Glutamatergic neuron (in vitro differentiated cells): Measurements from ENCODE around the gene SAMD4A. TPM values are rescaled to one million over a fixed set of nuclear protein-coding genes. Genes with fewer than 3 reads are reported as not detected.

ENCODE experiments used
- DNase-seq: peaks from one replicate; pipeline ENCODE4 v3.0.0; 2022
- H3K27ac Mint-ChIP-seq: one replicate; pipeline ENCODE4 v1.8.0; 2020; ENCODE audit warnings: mild to moderate bottlenecking, mixed read lengths, inconsistent platforms; ENCODE audit not compliant: unreplicated experiment
- H3K27me3 Mint-ChIP-seq: one replicate; pipeline ENCODE4 v1.8.0; 2020; ENCODE audit warnings: mild to moderate bottlenecking, moderate library complexity, mixed read lengths, inconsistent platforms; ENCODE audit not compliant: unreplicated experiment
- H3K36me3 Mint-ChIP-seq: one replicate; pipeline ENCODE4 v1.8.0; 2020; ENCODE audit warnings: mild to moderate bottlenecking, mixed read lengths, inconsistent platforms; ENCODE audit not compliant: unreplicated experiment
- H3K4me1 Mint-ChIP-seq: one replicate; pipeline ENCODE4 v1.8.0; 2020; ENCODE audit warnings: mild to moderate bottlenecking, low read depth, mixed read lengths, inconsistent platforms; ENCODE audit not compliant: unreplicated experiment
- H3K4me3 Mint-ChIP-seq: one replicate; pipeline ENCODE4 v1.8.0; 2020; ENCODE audit warnings: mild to moderate bottlenecking, mixed read lengths, inconsistent platforms; ENCODE audit not compliant: unreplicated experiment
- H3K9me3 Mint-ChIP-seq: one replicate; pipeline ENCODE4 v1.8.0; 2020; ENCODE audit warnings: mild to moderate bottlenecking, moderate library complexity, mixed read lengths, inconsistent platforms; ENCODE audit not compliant: unreplicated experiment
- total RNA-seq: library from RNA; stranded (reverse); fragmentation: NEBNext Ultra II Directional; extraction: Animal tissue kit (Norgen Biotek cat#: 25700); gene quantifications from one replicate; pipeline ENCODE4 v1.2.1, GENCODE V29; 2021; ENCODE audit not compliant: unreplicated experiment
- TF ChIP-seq, protein P1 (sequence below): fragments of 200-600 bp; sonication (generic); IDR thresholded peaks from one replicate; pipeline ENCODE4 v1.5.0; 2021; ENCODE audit not compliant: partially characterized antibody, unreplicated experiment

The SAMD4A gene
- total RNA-seq, 1 donor from 2014 or later = 0.56 TPM

DNA sequence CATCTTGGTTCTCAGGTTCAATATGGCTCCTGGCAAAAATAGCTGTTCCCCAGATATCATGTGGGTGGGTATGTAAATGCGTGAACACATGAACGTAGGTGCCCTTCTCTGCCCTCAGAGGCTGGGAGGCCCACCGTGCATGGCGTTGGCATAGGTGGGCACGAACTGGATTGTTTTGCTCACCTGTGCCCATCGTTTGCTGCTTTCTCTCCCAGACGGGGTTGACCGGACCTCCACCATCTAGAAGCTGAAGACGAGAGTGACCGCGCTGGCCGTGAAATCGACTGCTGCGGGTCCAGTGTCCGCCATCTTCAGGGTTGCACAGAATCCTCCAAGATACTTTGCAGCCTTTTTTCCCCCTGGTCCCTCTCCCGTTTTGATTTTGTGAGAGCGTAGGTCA lies 221.8 kb downstream of the SAMD4A start:
- Mint-ChIP-seq H3K9me3 (no peaks in the 10 kb centered on the region), H3K27me3 (peaks cover 2% of the 10 kb centered on the region), H3K36me3 (no peaks in the 10 kb centered on the region), H3K27ac (no peak overlapping the region), H3K4me3 (no peak overlapping the region), H3K4me1 (peaks cover 6% of the 10 kb centered on the region)
- DNase-seq = no peak
- TF ChIP-seq, protein P1, sequence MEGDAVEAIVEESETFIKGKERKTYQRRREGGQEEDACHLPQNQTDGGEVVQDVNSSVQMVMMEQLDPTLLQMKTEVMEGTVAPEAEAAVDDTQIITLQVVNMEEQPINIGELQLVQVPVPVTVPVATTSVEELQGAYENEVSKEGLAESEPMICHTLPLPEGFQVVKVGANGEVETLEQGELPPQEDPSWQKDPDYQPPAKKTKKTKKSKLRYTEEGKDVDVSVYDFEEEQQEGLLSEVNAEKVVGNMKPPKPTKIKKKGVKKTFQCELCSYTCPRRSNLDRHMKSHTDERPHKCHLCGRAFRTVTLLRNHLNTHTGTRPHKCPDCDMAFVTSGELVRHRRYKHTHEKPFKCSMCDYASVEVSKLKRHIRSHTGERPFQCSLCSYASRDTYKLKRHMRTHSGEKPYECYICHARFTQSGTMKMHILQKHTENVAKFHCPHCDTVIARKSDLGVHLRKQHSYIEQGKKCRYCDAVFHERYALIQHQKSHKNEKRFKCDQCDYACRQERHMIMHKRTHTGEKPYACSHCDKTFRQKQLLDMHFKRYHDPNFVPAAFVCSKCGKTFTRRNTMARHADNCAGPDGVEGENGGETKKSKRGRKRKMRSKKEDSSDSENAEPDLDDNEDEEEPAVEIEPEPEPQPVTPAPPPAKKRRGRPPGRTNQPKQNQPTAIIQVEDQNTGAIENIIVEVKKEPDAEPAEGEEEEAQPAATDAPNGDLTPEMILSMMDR = no peak

DNA sequence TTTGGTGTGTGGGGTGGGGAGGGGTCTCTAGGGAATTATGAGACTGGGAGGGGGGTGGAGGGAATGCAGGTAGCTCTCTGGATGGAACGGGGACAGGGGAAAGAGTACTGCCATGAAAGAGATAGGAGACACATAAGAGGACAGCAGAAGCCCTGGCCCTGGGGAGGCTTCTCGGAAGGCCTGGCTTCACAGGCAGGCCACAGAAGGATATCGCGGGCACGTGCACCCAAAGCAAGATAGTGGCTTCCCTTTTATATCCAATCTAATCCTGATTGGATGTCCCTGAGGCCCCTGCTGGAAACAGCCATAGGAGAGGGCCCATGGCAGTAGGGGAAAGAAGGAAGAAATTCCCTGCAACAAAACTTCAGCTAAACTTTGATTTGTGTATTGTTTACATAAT lies 222.2 kb downstream of the SAMD4A start:
- Mint-ChIP-seq H3K27me3 (peaks cover 2% of the 10 kb centered on the region), H3K4me3 (no peak overlapping the region), H3K4me1 (peaks cover 6% of the 10 kb centered on the region), H3K9me3 (no peaks in the 10 kb centered on the region), H3K27ac (no peak overlapping the region), H3K36me3 (peaks cover under 1% of the 10 kb centered on the region)
- no peak for DNase-seq
- TF ChIP-seq, protein P1 = no peak

- DNase-seq = no peak
- H3K4me1 Mint-ChIP-seq = peaks cover 6% of the 10 kb centered on the region
- TF ChIP-seq, protein P1 = no peak
- H3K27me3 Mint-ChIP-seq = peaks cover 2% of the 10 kb centered on the region
- H3K36me3 Mint-ChIP-seq = peaks cover 5% of the 10 kb centered on the region
- H3K4me3 Mint-ChIP-seq = no peak overlapping the region
- no peak overlapping the region for H3K27ac Mint-ChIP-seq
- no peaks in the 10 kb centered on the region for H3K9me3 Mint-ChIP-seq
Observed at GRCh38 chr14:54789781-54790480, 223.0 kb downstream of the SAMD4A start.

- no peak overlapping the region for H3K27ac Mint-ChIP-seq
- TF ChIP-seq, protein P1 = no peak
- no peak for DNase-seq
- no peaks in the 10 kb centered on the region for H3K9me3 Mint-ChIP-seq
- peaks cover 3% of the 10 kb centered on the region for H3K4me1 Mint-ChIP-seq
- H3K36me3 Mint-ChIP-seq = peaks cover 5% of the 10 kb centered on the region
- H3K4me3 Mint-ChIP-seq = no peak overlapping the region
- peaks cover 2% of the 10 kb centered on the region for H3K27me3 Mint-ChIP-seq
Observed at GRCh38 chr14:54791001-54791400, 224.1 kb downstream of the SAMD4A start.

GRCh38 chr14:54792288-54792687 lies 225.4 kb downstream of the SAMD4A start:
- no peaks in the 10 kb centered on the region for H3K9me3 Mint-ChIP-seq
- peaks cover 5% of the 10 kb centered on the region for H3K36me3 Mint-ChIP-seq
- H3K4me3 Mint-ChIP-seq = no peak overlapping the region
- no peak overlapping the region for H3K27ac Mint-ChIP-seq
- H3K4me1 Mint-ChIP-seq = no peaks in the 10 kb centered on the region
- no peak for DNase-seq
- peaks cover 2% of the 10 kb centered on the region for H3K27me3 Mint-ChIP-seq
- TF ChIP-seq, protein P1 = no peak
